ENCODE results near the gene PLEK2.
A peak's percentile ranks its signal among the peaks of the same experiment; 100 is the strongest.
"Not testable (repeated sequence)": the region's sequence is repeated elsewhere in the genome, so short reads cannot be mapped to it uniquely, and the experiment has no call there.

Gene PLEK2

DNA sequence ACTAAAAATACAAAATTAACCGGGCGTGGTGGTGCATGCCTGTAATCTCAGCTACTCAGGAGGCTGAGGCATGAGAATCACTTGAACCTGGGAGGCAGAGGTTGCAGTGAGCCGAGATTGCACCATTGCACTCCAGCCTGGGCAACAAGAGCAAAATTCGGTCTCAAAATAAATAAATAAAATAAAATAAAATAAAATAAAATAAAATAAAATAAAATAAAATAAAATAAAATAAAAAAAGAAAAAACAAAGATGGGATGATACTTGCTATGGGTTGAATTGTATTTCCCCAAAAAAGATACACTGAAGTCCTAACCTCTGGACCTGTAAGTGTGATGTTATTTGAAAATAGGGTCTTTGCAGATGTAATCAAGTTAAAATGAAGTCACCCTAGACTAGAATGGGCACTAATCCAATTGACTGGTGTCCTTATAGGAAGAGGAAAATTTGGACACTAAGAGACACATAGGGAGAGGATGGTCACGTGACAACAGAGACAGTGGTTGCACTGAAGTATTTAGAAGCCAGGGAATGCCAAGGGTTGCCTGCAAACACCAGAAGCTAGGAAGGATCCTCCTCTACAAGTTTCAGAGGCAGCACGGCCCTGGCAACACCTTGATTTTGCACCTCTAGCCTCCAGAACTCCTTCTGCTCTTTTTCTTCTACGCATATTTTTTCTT lies 3.7 kb downstream of the PLEK2 start:
- not testable (repeated sequence) for DNase-seq (ENCODE audit: insufficient read length, low spot score)
- FAIRE-seq, result peak; percentile 87

DNA sequence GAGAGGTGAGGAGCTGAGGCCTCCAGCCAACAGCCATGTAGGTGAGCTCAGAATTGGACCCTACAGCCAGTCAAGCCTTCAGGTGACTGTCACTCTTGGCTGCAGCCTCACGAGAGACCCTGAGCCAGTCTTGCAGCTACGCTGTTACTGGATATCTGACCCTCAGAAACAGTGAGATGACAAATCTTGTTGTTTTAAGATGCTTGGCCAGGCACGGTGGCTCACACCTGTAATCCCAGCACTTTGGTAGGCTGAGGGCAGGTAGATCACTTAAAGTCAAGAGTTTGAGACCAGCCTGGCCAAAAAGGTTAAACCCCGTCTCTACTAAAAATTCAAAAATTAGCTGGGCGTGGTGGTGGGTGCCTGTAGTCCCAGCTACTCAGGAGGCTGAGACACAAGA lies 6.2 kb downstream of the PLEK2 start:
- FAIRE-seq (no peak), DNase-seq (ENCODE audit: insufficient read length, low spot score) (no peak)

DNA sequence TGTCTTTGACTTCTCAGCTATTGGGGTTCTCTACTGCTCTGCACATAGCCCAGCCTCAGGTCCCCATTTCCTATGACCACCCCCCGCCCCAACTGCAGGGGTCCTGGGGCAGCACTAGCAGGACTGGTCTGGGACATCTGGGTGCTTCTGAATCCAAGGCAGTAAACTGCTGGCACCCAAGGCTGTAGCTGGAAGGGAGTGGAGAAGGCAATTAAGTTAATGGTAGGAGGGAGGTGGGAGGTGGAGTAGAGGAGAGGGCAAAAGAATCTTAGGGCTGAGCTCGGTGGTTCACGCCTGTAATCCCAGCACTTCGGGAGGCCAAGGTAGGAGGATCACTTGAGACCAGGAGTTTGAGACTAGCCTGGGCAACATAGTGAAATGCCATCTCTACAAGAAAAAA lies 11.5 kb downstream of the PLEK2 start:
- no peak for DNase-seq (ENCODE audit: insufficient read length, low spot score)
- peak; percentile 33 for FAIRE-seq

DNA sequence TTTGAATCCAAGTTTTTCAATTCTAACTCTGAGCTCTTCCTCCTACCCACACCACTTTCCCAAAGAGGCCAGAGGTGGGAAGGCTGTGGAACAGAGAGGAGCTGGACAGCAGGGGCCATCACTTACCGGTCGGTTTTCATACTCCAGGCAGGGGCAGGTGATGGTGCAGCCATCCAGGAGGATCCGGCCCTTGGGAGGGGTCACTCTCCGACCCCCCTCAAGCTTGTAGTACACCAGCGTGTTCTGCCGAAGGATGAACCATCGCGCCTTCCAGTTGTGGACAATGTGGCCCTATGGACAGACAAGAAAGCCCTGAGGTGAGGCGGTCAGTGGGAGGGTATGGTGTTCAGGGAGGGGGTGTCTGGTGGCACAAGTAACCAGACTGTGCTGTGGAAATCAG lies 14.4 kb downstream of the PLEK2 start:
- DNase-seq (ENCODE audit: insufficient read length, low spot score) (no peak), FAIRE-seq (peak; percentile 93)

DNA sequence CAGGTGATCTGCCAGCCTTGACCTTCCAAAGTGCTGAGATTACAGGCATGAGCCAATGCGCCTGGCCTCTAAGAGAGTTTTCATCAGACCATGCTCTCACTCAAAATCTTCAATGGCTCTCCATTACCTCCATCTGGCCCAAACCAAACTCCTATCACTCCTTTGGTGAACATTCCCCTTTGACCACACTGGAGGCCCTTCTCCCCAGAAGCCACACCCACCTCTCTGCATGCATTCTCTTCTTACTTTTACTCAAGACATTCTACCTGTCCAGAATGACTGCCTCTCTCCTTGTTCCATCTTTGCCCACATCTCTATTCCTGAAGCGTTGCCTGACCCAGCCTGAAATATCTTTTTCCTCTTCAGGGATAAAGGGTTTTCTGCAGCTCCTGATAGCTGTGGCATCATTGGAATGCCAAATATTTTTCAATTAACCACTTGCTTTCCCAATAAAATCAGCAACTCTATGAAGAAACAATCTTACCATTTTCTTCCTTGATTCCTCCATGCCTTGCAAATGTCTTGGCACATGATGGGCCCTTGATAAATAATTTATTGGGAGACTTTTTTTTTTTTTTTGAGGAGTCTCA lies 15.5 kb downstream of the PLEK2 start:
- DNase-seq (ENCODE audit: insufficient read length, low spot score), result peak; percentile 92
- FAIRE-seq, result peak; percentile 90

DNA sequence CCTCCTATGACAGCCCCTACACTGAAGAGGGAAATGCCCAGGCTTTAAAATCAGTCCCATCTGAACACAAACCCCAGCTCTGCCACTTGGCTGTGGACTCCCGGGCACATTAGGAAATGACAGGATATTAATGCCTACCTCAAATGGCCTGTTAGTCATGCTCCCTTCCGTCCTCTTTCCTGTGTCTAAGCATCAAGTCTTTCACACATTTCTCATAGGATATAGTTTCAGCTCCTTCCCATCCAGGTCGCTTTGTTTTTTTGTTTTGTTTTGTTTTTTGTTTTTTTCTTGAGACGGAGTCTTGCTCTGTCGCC lies 16.1 kb downstream of the PLEK2 start:
- DNase-seq (ENCODE audit: insufficient read length, low spot score), result no peak
- peak; percentile 92 for FAIRE-seq

DNA sequence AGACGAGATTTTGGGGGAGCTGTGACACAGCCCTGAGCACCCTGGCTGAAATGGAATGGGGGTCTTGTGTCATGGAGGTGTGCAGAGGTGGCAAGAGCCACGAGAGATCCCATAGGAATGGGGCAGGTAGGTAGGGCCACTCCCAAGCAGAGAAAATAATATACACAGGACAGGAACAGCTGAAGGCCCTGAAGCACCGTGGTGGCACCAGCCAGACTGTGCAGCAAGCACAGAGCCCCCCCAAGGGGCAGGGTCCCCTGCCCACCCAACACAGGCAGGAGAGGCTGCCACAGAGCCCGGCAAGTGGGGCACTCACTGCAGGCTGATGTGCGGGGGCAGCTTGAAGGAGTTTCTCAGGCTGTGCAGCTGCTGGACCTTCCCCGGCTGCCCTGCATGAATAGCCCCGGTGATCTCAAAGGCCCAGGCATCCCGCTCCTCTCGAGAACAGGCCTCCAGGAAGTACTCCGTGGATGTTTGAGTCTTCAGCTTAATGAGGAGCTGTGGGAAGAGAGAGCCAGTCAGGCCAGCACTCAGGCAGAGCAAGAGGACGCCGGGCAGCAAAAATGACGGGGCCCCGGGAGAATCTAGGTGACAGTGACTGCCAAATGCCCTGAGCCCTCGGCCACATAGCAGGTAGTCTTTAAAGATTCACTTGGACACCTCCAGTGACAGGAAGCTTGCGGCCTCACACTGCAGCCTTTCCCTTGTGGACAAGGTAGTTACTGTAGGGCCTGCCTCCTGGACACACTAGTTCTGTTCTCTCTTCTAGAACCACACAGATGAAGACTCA lies 16.7 kb downstream of the PLEK2 start:
- peak; percentile 62 for FAIRE-seq

DNA sequence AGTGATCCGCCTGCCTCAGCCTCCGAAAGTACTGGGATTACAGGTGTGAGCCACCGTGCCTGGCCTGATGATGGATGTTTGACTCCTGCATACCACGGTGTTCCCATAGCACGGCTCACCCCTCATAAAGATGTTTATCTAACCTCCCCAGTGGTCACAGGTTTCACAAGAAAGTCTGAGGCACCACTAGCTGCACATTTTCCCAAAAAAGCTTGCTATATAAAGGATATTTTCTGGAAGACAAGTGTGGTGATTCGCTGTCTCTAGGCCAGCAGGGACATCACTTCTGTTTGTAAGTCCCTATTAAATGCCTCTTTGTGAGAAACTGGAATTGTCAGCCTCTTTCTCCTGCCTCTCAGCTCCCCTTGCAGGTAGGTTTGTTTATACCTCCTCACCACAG lies 18.3 kb downstream of the PLEK2 start:
- FAIRE-seq (peak; percentile 80), DNase-seq (ENCODE audit: insufficient read length, low spot score) (no peak)

More for the DNA sequence above, 16.7 kb downstream of the PLEK2 start:
- no peak for DNase-seq (ENCODE audit: insufficient read length, low spot score)

DNA sequence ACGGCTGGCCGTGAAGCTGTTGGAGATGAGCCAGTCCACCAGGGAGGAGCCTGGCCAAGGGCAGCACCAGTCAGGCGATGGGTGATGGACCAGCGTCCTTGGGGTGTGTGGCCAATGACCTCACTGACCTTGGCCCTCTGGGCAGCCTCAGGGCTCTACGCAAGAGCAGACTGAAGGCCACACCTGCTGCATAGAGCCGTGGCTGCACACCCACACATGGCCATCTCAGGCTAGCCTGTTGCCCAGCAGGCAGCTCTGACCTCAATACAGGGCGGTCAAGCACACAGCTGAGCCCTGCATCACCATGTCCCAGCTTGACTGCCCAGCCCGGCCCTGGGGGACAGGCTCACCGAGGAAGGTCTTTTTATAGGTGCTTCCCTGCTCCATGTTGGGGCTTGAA lies 19.2 kb downstream of the PLEK2 start:
- FAIRE-seq (no peak), DNase-seq (ENCODE audit: insufficient read length, low spot score) (no peak)

DNA sequence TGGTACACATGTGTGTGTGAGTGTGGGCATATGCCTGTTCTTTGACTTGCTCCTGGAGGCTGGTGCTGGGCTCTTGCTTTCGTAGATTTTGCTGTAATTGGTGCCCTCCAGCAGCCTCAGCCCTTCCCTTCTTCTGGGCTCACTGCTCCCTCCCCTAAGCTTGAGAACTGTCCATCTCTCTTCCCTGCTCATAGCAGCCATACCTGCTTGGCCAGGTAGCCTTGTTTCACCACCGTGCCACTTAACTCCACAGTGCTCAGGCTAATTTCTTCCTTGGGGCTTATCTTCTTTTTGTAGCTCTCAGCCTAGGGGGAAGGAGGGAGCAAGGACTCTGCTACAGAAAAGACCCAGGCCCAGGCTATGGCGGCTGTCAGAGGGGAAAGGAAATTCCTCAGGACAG lies 19.8 kb downstream of the PLEK2 start:
- DNase-seq (ENCODE audit: insufficient read length, low spot score) (no peak), FAIRE-seq (no peak)

DNA sequence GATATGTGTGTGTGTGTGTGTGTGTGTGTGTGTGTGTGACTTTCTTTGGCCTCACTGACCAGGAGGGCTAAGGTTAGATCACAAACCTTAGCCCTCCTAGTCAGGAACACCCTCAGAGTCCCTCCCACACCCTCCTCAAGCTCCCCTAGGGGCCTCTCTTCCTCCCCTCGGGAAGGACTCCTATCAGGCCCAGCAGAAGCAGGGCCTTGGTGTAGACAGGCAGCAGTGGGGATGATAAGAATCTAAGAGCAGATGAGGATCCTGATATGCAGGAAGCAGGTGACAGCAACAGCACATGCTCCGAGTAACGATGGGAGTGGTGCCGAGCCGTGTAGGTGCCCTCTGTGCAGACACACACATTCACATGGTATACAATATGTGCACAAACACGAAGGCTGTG lies 20.7 kb downstream of the PLEK2 start:
- DNase-seq (ENCODE audit: insufficient read length, low spot score), result no peak
- no peak for FAIRE-seq

DNA sequence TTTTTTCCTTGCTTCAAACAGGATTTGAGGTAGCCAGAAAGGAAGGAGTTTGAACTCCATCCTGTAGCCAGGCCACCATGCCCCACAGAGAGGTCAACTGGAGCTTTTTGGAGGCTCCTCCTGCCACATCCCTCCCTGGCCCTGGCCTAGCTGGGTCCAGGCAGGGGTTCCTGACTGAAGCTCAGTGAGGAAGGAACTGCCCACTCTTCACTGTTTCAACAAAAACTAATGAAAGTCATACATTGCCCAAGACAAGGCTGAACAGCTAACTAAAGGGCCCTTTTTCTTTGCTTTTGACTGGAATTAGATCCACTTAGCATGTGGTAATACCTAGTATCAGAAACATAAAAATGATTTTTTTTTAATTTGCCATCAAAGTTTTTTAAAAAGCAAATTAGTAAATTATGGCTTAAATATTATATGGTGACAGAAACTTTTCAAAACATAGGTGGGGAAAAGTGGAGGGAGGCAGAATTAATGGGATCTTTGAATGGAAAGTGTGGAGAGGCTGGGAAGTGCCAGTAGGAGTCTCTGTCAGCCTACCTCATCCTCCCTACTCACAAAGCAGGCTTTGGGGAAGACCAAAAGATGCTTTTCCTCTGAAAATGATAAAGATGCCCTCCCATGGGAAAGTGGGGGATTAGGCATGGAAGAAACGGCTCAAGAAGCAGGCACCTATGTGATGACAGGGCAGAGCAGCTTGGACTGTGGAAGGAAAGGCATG lies 22.0 kb downstream of the PLEK2 start:
- no peak for DNase-seq (ENCODE audit: insufficient read length, low spot score)
- no peak for FAIRE-seq

DNA sequence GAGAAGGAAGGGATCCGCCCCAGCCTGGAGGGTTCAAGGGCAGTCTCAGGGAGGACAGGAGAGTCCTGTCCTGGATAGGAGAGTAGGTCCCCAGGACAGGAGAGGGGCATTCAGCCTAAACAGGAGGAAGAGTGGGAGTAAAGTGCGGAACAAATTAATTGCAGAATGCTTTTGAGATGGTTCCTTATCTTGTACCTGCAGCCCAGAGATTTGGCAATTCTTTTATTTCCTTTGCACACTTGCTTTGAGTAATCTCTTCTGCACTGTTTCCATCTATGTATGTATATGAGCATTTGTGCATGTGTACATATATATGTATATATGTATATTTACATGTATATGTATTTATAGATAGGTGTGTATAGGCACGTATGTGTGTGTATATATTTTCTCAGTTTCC lies 22.7 kb downstream of the PLEK2 start:
- DNase-seq (ENCODE audit: insufficient read length, low spot score) (no peak), FAIRE-seq (no peak)

DNA sequence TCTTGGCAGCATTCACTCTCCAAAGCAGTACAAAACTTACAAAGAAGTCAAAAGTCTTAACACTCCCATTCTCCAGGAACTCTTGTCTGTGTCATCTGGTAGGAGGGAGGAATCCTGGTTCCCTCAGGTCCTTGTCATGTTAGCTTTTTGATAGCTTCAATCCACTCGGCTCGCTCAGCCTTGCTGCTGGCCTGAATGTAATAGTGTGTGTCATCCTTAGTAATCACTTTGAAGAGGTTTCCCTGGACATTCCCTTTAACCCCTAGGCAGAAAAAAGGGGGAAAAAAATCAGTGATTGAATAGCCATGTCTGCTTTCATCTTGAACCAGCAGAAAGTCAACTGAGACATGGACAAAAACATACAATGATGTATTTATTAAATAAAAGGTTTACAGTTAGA lies 24.8 kb downstream of the PLEK2 start:
- FAIRE-seq (peak; percentile 91), DNase-seq (ENCODE audit: insufficient read length, low spot score) (no peak)

DNA sequence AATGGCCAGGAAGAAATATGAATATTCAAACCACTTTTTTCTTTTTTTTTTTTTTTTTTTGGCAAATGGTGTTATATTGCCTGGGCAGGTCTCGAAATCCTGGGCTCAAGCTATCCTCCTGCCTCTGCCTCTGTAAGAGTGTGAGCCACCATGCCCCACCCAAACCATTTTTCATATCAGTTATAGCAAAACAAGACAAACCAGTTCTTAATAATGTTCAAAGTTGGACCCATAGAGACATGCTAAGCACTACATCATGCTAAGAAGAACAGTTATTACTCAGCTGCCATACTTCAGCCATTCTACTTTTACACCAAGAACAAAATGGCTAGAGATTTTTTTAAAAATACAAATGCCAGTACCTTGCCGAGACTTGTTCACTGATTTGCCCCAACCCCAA lies 26.3 kb downstream of the PLEK2 start:
- FAIRE-seq (no peak), DNase-seq (ENCODE audit: insufficient read length, low spot score) (no peak)

DNA sequence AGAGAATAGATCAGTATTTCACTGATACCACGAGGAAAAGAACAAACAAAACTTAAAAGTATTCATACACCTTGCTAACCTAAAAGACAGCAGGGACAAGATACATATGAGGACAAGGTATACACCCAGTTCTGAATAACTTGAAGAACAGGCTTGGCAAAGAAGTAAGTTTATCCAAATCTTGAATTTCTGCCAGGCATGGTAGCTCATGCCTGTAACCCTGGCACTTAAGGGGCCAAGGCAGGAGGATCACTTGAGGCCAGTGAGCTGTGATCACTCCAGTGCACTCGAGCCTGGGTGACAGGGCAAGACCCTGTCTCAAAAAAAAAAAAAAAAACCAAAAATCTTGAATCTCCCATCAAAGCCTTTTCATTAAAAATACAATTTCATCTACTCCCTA lies 26.8 kb downstream of the PLEK2 start:
- FAIRE-seq (peak; percentile 98), DNase-seq (ENCODE audit: insufficient read length, low spot score) (no peak)

DNA sequence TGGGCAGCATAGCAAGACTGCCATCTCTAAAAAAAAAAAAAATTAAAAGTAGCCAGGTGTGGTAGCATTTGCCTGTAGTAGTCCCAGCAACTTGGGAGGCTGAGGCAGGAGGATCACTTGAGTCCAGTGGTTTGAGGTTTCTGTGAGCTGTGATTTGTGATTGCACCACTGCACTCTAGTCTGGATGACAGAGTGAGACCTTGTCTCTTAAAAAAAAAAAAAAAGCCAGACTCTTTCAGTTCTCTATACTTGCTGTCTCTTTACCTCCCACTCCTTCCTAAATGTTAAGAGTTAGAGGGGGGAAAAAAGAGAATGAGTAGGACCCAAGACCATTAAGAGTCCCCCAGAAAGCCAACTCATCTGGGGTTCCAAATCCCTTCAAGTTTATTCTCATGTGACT lies 34.0 kb downstream of the PLEK2 start:
- FAIRE-seq (peak; percentile 13), DNase-seq (ENCODE audit: insufficient read length, low spot score) (no peak)

DNA sequence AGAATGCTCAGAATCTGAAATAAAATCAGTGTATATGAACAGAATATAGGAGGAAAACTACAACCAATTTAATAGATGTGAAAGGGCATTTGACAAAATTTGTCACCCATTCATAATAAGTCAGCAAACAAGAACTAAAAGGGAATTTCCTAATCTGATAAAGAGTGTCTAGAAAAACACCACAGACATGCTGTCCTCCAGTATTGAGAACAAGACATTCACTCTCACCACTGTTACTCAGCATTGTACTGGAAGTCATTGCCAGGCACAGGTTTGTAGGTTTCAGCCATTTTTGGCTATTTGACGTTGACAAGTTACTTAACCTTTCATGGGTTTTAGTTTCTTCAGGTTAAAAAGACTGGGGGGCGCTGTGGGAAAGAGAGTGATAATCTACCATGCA lies 38.6 kb downstream of the PLEK2 start:
- DNase-seq (ENCODE audit: insufficient read length, low spot score), result no peak
- FAIRE-seq, result peak; percentile 86

DNA sequence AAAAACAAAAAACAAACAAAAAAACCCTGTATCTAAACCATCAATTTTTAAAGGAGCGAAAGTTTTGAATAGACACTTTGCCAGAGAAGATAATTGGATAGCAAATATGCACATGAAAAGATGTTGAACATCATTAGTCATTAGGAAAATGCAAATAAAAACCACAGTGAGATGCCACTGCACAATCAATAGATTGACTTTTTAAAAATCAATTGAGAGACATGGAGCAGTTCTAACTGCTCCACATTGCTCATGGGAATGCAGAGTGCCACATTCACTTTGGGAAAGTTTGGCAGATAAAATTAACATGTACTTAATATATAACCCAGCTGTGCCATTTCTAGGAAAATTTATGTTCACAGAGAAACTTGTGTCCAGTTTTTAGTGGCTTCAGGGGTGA lies 39.1 kb downstream of the PLEK2 start:
- DNase-seq (ENCODE audit: insufficient read length, low spot score) (no peak), FAIRE-seq (no peak)

DNA sequence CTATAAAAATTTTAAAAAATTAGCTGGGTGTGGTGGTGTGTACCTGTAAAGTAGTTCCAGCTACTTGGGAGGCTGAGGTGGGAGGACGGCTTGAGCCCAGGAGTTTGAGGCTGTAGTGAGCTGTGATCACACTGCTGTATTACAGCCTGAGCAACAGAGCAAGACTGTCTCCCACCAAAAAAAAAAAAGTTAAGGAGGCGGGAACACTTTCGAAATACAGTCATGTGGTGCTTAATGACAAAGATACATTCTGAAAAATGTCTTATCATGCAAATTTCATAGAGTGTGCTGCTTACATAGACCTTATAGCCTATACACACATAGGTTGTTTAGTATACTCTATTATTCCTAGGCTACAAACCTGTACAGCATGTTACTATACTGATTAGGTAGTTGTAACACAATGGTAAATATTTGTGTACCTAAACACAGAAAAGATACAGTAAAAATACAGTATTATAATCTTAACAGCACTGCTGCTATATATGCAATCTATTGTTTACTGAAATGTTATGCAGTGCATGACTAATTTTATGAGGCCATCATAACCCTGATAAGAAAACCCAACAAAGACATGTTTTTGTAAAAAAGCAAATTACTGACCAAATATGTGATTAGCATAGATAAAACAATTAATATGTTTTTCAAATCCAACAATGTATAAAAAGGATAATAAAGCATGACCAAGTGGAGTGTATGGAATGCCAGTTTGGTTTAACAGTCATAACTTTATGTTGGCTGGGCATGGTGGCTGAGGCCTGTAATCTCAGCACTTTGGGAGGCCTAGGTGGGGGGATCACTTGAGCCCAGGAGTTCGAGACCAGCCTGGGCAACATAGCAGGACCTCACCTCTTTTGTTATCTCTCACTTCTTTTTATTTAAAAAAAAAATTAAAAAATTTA lies 40.5 kb downstream of the PLEK2 start:
- peak; percentile 81 for FAIRE-seq
- no peak for DNase-seq (ENCODE audit: insufficient read length, low spot score)
